GM19099 (cell line): Measurements from ENCODE around the gene AIFM2.

Source experiments
- POLR2A ChIP-seq: IDR thresholded peaks from 3 replicates; pipeline ENCODE4 v1.6.1; 2011; ENCODE audit warnings: low read depth; ENCODE audit not compliant: insufficient read length; ENCODE audit errors: extremely low read depth

Gene AIFM2

DNA sequence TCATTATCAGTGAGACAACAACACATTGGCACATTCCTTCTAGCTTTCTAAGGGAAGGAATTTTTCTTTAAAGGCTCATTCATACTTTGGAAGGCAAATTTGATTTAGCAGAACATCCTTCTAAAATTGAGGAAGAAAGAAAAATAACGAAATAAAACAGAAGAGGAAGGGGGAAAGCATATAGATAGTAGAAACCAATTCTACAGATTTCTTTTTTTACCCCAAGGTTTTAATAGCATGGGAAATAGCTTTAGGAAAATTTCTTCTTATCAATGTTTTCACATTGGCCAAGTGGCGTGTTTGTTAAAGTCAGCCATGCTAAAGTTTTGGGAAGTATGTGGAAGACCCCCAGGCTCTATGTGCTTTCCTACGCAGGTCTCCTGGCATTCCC is 44.3 kb downstream of the AIFM2 start:
- no peak for TF ChIP-seq POLR2A

GRCh38 chr10:70087616-70088307 is 44.9 kb downstream of the AIFM2 start:
- TF ChIP-seq POLR2A: no peak

- TF ChIP-seq POLR2A: no peak
Measured at GRCh38 chr10:70085975-70086613, 46.5 kb downstream of the AIFM2 start.

DNA sequence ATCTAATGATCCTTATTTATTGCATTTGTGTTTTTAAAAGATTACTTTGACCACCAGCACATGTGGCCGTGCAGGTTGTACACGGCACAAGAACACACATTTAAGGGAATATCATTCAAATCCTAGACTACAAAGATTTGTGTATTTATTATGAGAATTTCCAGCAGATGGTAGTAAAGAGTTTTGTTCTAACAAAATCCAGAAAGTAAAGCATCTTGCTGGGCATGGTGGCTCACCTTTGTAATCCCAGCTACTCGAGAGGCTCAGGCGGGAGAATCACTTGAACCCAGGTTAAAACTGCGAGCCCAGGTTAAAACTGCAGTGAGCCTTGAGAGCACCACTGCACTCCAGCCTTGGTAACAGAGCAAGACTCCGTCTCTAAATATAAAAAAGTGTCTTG is 48.4 kb downstream of the AIFM2 start:
- no peak for TF ChIP-seq POLR2A

DNA sequence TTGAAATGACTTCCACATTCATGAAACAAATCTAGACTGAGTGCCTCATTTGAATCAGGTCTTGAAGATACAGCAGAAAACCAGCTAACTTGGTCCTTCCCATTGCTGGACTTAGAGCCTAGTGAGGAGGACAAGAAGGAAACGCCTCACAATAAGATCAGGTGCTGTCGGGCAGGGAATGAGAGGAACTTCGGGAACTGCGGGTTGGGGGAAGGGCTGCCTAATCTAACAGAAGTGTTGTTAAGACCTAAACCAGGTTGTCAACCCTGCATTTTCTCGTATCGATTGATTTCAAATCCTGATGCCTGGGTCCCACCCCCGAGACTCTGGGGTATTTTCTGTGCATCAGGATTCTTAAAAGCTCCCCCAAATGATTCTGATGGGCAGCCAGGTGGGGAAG is 53.7 kb downstream of the AIFM2 start:
- no peak for TF ChIP-seq POLR2A

GRCh38 chr10:70078329-70078728 is 54.3 kb downstream of the AIFM2 start:
- TF ChIP-seq POLR2A: no peak

GRCh38 chr10:70074971-70075370 is 57.7 kb downstream of the AIFM2 start:
- no peak for TF ChIP-seq POLR2A

DNA sequence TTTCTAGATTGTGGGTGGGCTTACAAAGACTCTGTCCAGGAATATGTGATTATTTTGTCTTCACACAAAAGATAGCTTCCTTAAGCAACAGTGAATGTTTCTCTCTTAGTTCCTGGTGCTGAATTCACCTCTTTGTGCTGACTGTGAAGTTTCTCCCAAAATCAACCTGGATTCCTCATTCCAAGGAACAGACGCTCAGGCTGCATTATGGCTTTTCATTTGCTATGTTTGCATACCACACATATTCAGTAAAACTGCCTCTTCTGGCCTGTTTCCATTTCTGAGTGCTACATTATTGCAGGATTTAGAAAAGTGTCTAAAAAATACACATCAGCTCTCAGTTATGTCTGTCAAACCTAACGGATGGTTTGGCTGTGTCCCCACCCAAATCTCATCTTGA is 58.5 kb downstream of the AIFM2 start:
- TF ChIP-seq POLR2A: no peak

- TF ChIP-seq POLR2A: no peak
Measured at GRCh38 chr10:70070834-70071233, 61.8 kb downstream of the AIFM2 start.

DNA sequence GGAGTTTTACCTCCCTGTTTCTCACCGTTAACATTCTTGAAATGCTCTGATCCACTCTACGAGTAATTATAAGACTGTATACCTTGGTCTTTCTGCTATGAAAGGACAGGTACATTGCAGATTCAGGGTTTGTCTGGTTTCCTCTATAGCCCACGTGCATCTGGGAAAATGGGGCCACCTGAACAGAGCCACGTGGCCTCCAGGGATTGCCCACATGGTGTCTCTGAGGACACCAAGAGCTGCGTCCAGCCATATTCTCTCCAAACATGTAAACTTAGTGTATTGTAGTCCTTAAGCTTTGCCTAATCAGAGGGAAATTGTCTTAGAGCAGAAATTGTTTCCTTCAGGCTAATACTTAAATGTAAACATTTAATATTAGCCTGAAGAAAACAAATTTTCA is 63.3 kb downstream of the AIFM2 start:
- TF ChIP-seq POLR2A: no peak

DNA sequence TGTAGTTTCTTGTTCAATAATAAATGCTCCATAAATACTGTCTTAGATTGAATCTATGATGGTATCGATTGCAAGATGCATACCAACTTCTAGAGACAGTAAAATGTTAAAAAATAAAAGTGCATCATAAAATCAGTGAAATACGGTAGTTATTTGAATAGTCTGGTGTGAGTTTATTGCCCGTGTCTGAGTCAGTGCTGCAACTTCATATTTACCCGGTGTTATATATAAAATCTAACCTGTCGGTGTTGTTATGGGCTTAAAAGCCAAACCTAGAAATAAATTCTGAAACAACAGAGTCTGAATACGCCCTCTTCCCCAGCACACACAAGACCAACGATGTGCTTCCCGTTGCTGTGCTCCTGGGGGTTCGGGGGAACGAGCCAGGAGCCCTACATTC is 63.7 kb downstream of the AIFM2 start:
- TF ChIP-seq POLR2A: no peak

DNA sequence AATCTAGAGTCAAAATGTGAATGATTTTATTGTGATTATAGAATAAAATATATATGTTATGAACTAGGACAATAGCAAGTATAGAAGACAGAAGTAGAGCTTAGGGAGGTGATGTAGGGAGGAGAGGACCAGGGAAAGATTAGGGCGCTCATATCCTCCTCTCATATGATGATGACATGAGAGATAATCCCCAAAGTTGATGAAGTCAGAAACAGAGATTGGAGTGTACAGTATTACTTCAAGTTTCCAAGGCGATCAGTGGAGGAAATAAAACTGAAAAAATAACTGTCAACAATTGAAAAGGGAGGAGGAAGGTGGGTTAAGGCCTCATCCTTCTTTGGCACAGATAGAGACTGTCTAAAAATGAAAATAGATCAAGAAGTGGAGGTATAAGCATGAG is 65.0 kb downstream of the AIFM2 start:
- no peak for TF ChIP-seq POLR2A

DNA sequence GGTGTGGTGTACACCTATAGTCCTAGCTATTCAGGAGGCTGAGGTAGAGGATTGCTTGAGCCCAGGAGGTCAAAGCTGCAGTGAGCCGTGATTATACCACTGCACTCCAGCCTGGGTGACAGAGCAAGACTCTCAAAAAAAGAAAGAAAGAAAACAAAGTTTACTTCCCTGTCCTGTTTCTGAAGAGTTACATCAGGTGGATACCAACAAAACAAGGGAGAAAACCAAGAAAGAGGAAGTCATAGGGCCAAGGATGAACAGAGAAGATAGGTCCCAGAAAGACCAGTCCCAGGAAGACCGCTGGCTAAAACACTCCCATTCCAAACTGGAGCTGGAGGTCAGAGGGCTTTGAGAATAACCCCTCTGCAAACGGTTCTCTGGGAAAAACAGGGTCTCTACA is 66.4 kb downstream of the AIFM2 start:
- TF ChIP-seq POLR2A: no peak

DNA sequence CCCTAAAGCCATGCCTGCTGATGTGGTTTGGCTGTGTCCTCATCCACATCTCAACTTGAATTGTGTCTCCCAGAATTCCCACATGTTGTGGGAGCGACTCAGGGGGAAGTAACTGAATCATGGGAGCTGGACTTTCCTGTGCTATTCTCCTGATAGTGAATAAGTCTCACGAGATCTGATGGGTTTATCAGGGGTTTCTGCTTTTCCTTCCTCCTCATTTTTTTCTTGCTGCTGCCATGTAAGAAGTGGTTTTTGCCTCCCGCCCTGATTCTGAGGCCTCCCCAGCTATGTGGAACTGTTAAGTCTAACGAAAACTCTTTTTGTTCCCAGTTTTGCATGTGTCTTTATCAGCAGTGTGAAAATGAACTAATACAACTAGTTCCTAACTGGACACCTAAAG is 68.1 kb downstream of the AIFM2 start:
- TF ChIP-seq POLR2A: no peak

DNA sequence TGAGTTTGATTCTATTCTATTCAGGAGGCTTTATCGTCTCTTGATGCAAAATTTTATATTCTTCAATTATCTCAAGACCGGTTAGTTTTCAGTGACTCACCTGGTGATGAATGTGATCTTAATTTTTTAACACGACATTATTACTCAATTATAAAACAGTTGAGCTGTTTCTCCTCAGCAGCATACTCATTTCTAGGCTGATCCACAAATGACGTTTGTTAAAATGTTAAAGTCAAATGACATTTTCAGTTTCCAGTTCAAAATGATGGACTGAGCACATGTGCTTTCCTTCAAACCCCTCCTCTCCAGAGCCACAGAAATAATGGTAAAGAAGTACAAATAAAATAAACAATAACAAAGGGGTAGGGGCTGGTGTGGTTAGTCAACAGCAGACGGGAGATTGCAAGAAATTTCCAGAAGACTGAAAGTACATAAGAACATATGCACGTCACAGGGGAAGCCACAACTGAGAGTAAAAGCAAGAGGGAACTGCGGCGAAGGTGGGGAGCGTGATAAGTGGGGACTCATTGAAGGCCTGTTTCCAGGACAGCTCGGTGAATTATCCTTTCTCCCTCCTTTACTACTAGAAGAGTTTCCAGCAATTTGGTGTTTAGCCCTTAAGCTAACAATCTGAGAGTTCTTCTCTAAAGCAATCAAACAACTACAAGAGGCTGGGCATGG is 69.1 kb downstream of the AIFM2 start:
- TF ChIP-seq POLR2A: no peak
